IMR-90 (cell line): ENCODE results near the gene TTC39A. TPM values are rescaled to one million over a fixed set of nuclear protein-coding genes. Genes with fewer than 3 reads are reported as not detected.

Source experiments
- ATAC-seq: fragments of 200-7000 bp; cut with Tn5 transposase; 2 replicates; pipeline ENCODE4 v1.9.1; 2020; ENCODE audit warnings: low read depth, mild to moderate bottlenecking, moderate library complexity
- BruUV-seq: library from RNA; stranded (reverse); fragments of 400-500 nt; replicated peaks from 2 replicates; lab custom pipeline; 2021; lab: Mats Ljungman, UMichigan
- CTCF ChIA-PET: fragments of 300-600 bp; formaldehyde crosslinking; extraction: SDS; loops from one replicate; lab custom pipeline; 2021; ENCODE audit warnings: antibody characterized with exemption; lab: Yijun Ruan, JAX
- POLR2A ChIA-PET: fragments of 300-600 bp; sonication (Branson Sonifier 250); formaldehyde crosslinking; loops from one replicate; lab custom pipeline; 2022; ENCODE audit warnings: antibody characterized with exemption; ENCODE audit not compliant: unreplicated experiment; lab: Charles Lee
- DNase-seq: peaks from one replicate; pipeline ENCODE4 v3.0.0; 2013
- H2AFZ ChIP-seq: replicated peaks from 2 replicates; pipeline ENCODE3; 2013; ENCODE audit warnings: low read length, mild to moderate bottlenecking; ENCODE audit not compliant: poor library complexity
- H2AK5ac ChIP-seq: 2 replicates; pipeline ENCODE4 v1.6.1; 2013; ENCODE audit warnings: low read depth, low read length, inconsistent platforms
- H2AK9ac ChIP-seq: replicated peaks from 2 replicates; pipeline ENCODE3; 2013; ENCODE audit warnings: mild to moderate bottlenecking, low read depth, low read length, moderate library complexity; ENCODE audit not compliant: poor library complexity
- H2BK120ac ChIP-seq: 2 replicates; pipeline ENCODE4 v1.6.1; 2013; ENCODE audit warnings: low read depth, low read length, inconsistent platforms
- H2BK15ac ChIP-seq: 3 replicates; pipeline ENCODE4 v1.6.1; 2013; ENCODE audit warnings: low read depth, low read length, inconsistent platforms
- H2BK20ac ChIP-seq: 2 replicates; pipeline ENCODE4 v1.6.1; 2013; ENCODE audit warnings: low read depth, mild to moderate bottlenecking, inconsistent platforms, low read length, moderate library complexity
- H2BK5ac ChIP-seq: 2 replicates; pipeline ENCODE4 v1.6.1; 2013; ENCODE audit warnings: mild to moderate bottlenecking, low read depth, low read length, inconsistent platforms; ENCODE audit not compliant: poor library complexity, severe bottlenecking
- H3K14ac ChIP-seq: replicated peaks from 2 replicates; pipeline ENCODE4 v1.6.1; 2013; ENCODE audit warnings: low read depth, low read length, inconsistent platforms
- H3K18ac ChIP-seq: 2 replicates; pipeline ENCODE4 v1.6.1; 2013; ENCODE audit warnings: low read depth, low read length, control low read depth
- H3K23ac ChIP-seq: 2 replicates; pipeline ENCODE4 v1.6.1; 2013; ENCODE audit warnings: low read depth, low read length, inconsistent platforms
- H3K27ac ChIP-seq: 2 replicates; pipeline ENCODE4 v1.5.1; 2013; ENCODE audit warnings: mild to moderate bottlenecking, control low read depth, low read length; ENCODE audit not compliant: insufficient read depth
- H3K27me3 ChIP-seq: 2 replicates; pipeline ENCODE4 v1.6.1; 2013; ENCODE audit warnings: low read length; ENCODE audit not compliant: control insufficient read depth, insufficient read depth
- H3K36me3 ChIP-seq: 2 replicates; pipeline ENCODE4 v1.6.1; 2013; ENCODE audit warnings: low read length, mixed read lengths; ENCODE audit not compliant: control insufficient read depth, insufficient read depth
- H3K4ac ChIP-seq: 2 replicates; pipeline ENCODE4 v1.6.1; 2013; ENCODE audit warnings: low read depth, low read length, inconsistent platforms
- H3K4me1 ChIP-seq: 2 replicates; pipeline ENCODE4 v1.6.1; 2013; ENCODE audit warnings: low read length, mixed read lengths; ENCODE audit not compliant: control insufficient read depth, insufficient read depth
- H3K4me2 ChIP-seq: 2 replicates; pipeline ENCODE4 v1.6.1; 2013; ENCODE audit warnings: low read depth, mild to moderate bottlenecking, control low read depth, low read length, moderate library complexity
- H3K4me3 ChIP-seq: 2 replicates; pipeline ENCODE4 v1.5.1; 2013; ENCODE audit warnings: low read depth, mild to moderate bottlenecking, control low read depth, low read length, moderate library complexity; ENCODE audit not compliant: insufficient read depth
- H3K56ac ChIP-seq: 2 replicates; pipeline ENCODE4 v1.6.1; 2013; ENCODE audit warnings: low read length, inconsistent platforms; ENCODE audit not compliant: insufficient read depth; ENCODE audit errors: extremely low read depth
- H3K79me1 ChIP-seq, 2 experiments: 2 replicates each; pipeline ENCODE4 v1.6.1; 2013; ENCODE audit warnings: low read length in 2 of 2, inconsistent platforms in 1 of 2, low read depth in 1 of 2
- H3K9ac ChIP-seq: 2 replicates; pipeline ENCODE4 v1.6.1; 2013; ENCODE audit warnings: low read depth, low read length, control low read depth
- H3K9me1 ChIP-seq: 2 replicates; pipeline ENCODE4 v1.6.1; 2013; ENCODE audit warnings: low read length, inconsistent platforms; ENCODE audit not compliant: insufficient read depth
- H3K9me3 ChIP-seq: 2 replicates; pipeline ENCODE4 v1.6.1; 2013; ENCODE audit warnings: low read length; ENCODE audit not compliant: control insufficient read depth, insufficient read depth
- H4K20me1 ChIP-seq: 2 replicates; pipeline ENCODE4 v1.6.1; 2013; ENCODE audit warnings: low read length, inconsistent platforms; ENCODE audit not compliant: insufficient read depth
- H4K5ac ChIP-seq: 2 replicates; pipeline ENCODE4 v1.6.1; 2013; ENCODE audit warnings: mild to moderate bottlenecking, low read depth, low read length, control low read depth
- H4K8ac ChIP-seq, 2 experiments: 2 replicates each; pipeline ENCODE4 v1.6.1; 2013; ENCODE audit warnings: low read depth in 2 of 2, low read length in 2 of 2, control low read depth in 1 of 2, inconsistent platforms in 1 of 2
- H4K91ac ChIP-seq: 2 replicates; pipeline ENCODE4 v1.6.1; 2013; ENCODE audit warnings: low read depth, low read length, inconsistent platforms; ENCODE audit not compliant: insufficient read depth
- BHLHE40 ChIP-seq: fragments of 150-350 bp; IDR thresholded peaks from 2 replicates; pipeline ENCODE4 v1.6.1; 2016; ENCODE audit warnings: mild to moderate bottlenecking, low read depth, low read length
- CHD1 ChIP-seq: IDR thresholded peaks from 2 replicates; pipeline ENCODE4 v1.6.1; 2012; ENCODE audit warnings: low read depth, low read length, improper control_type of control experiment
- FOS ChIP-seq: fragments of 150-350 bp; IDR thresholded peaks from 2 replicates; pipeline ENCODE4 v1.6.1; 2016; ENCODE audit warnings: low read depth, low read length
- MAFK ChIP-seq: IDR thresholded peaks from 2 replicates; pipeline ENCODE4 v1.6.1; 2012; ENCODE audit warnings: low read depth, low read length, improper control_type of control experiment
- MAZ ChIP-seq: IDR thresholded peaks from 2 replicates; pipeline ENCODE4 v1.6.1; 2012; ENCODE audit warnings: low read depth, mild to moderate bottlenecking, low read length, improper control_type of control experiment, moderate library complexity, borderline replicate concordance
- MXI1 ChIP-seq: IDR thresholded peaks from 2 replicates; pipeline ENCODE4 v1.6.1; 2012; ENCODE audit warnings: low read depth, mild to moderate bottlenecking, low read length, moderate library complexity, borderline replicate concordance
- NFE2L2 ChIP-seq: fragments of 150-350 bp; IDR thresholded peaks from 2 replicates; pipeline ENCODE4 v1.6.1; 2016; ENCODE audit warnings: low read depth, mild to moderate bottlenecking, low read length
- POLR2A ChIP-seq: IDR thresholded peaks from 2 replicates; pipeline ENCODE4 v1.6.1; 2012; ENCODE audit warnings: mild to moderate bottlenecking, low read depth, low read length
- RAD21 ChIP-seq: IDR thresholded peaks from 2 replicates; pipeline ENCODE4 v1.6.1; 2012; ENCODE audit warnings: low read length, improper control_type of control experiment
- RCOR1 ChIP-seq: IDR thresholded peaks from 2 replicates; pipeline ENCODE4 v1.6.1; 2012; ENCODE audit warnings: mild to moderate bottlenecking, low read length, improper control_type of control experiment; ENCODE audit not compliant: insufficient replicate concordance
- RFX5 ChIP-seq: IDR thresholded peaks from 2 replicates; pipeline ENCODE4 v1.8.0; 2012; ENCODE audit warnings: low read depth, mild to moderate bottlenecking, low read length, moderate library complexity
- SMC3 ChIP-seq: fragments of 150-350 bp; IDR thresholded peaks from 2 replicates; pipeline ENCODE4 v1.6.1; 2016; ENCODE audit warnings: low read depth, mild to moderate bottlenecking, antibody characterized with exemption, low read length, moderate library complexity
- dilution Hi-C: fragments of 300-500 bp; cut with HindIII; formaldehyde crosslinking; loops from one replicate; pipeline ENCODE4 v1.14.3; 2018; ENCODE audit warnings: low sequenced_read_pairs; ENCODE audit not compliant: unreplicated experiment
- in situ Hi-C: fragments of 300-500 bp; cut with MboI; formaldehyde crosslinking; loops from 3 replicates; pipeline ENCODE4 v1.14.3; 2019; ENCODE audit warnings: low sequenced_read_pairs, inconsistent platforms, mixed read lengths
- intact Hi-C: fragments of 100-400 bp; cut with micrococcal nuclease; formaldehyde crosslinking; loops from 2 replicates; pipeline ENCODE4 v1.10.0; 2022
- polyA plus RNA-seq, 3 experiments: library from polyadenylated mRNA; depleted of rRNA; stranded (reverse); fragments of >200 nt; gene quantifications; 2 replicates each; pipeline ENCODE4 v1.2.3, GENCODE V29; 2012; ENCODE audit warnings: low replicate concordance in 1 of 3
- total RNA-seq: library from RNA; depleted of rRNA; stranded (reverse); fragments of >200 nt; gene quantifications from 2 replicates; pipeline ENCODE4 v1.2.3, GENCODE V29; 2012
- TF ChIP-seq, protein P1 (sequence below): fragments of 150-350 bp; IDR thresholded peaks from 2 replicates; pipeline ENCODE4 v1.6.1; 2016; ENCODE audit warnings: low read depth, mild to moderate bottlenecking, low read length, moderate library complexity, borderline replicate concordance

Gene TTC39A
- total and polyA plus RNA-seq, 2 of the 4 experiments (the other 2 are of a cell fraction), result 0.62 to 0.72 TPM

DNA sequence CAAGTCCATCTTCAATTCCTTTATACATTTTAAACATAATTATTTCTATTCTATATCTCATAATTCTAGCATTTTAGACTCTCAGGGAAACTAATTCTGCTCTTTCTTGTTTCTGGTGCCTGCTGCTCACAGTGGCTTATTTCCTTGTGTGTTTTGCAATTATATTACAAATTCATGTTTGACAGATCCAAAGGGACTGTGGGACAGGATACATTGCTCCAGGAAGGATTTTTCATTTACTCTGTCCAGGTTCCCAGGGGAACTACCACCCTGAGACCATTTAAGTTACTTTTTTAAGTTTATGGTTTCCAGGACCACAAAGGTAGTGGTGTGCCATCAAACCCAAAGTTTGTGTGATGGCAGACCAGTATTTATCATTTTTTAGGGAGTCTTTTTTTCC, 6.6 kb downstream of the TTC39A start:
- Histone ChIP-seq H2BK15ac (no peak overlapping the region), H3K27ac (no peak overlapping the region), H2AFZ (no peak overlapping the region), H4K20me1 (no peaks in the 10 kb centered on the region), H4K8ac (no peak overlapping the region), H3K4me3 (no peak overlapping the region), H3K9me3 (no peaks in the 10 kb centered on the region; the same call in 1 of the 2 replicates), H2AK9ac (no peak overlapping the region), H3K36me3 (no peaks in the 10 kb centered on the region), H4K91ac (no peak overlapping the region), H3K23ac (no peak overlapping the region), H2AK5ac (no peak overlapping the region), H3K27me3 (peaks cover 4% of the 10 kb centered on the region; the same call in 1 of the 2 replicates), H2BK5ac (no peak overlapping the region), H3K14ac (no peak overlapping the region), H3K9ac (no peak overlapping the region), H3K18ac (no peak overlapping the region), H4K5ac (no peak overlapping the region), H2BK120ac (no peak overlapping the region), H3K79me1 (no peaks in the 10 kb centered on the region), H3K4me1 (peaks cover 1% of the 10 kb centered on the region), H3K4me2 (no peak overlapping the region), H3K9me1 (no peaks in the 10 kb centered on the region), H3K4ac (no peak overlapping the region), H3K56ac (no peak overlapping the region), H2BK20ac (no peak overlapping the region)
- dilution Hi-C loops, result no loop called here
- ChIA-PET CTCF (no interaction called here), POLR2A (no interaction called here)
- intact Hi-C loops, result no loop called here
- TF ChIP-seq, protein P1, sequence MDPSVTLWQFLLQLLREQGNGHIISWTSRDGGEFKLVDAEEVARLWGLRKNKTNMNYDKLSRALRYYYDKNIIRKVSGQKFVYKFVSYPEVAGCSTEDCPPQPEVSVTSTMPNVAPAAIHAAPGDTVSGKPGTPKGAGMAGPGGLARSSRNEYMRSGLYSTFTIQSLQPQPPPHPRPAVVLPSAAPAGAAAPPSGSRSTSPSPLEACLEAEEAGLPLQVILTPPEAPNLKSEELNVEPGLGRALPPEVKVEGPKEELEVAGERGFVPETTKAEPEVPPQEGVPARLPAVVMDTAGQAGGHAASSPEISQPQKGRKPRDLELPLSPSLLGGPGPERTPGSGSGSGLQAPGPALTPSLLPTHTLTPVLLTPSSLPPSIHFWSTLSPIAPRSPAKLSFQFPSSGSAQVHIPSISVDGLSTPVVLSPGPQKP, result no peak
- TF ChIP-seq MAFK, result no peak
- TF ChIP-seq BHLHE40, result no peak
- TF ChIP-seq FOS, result no peak
- no peak for TF ChIP-seq CHD1
- no peak for TF ChIP-seq RAD21
- no peak for TF ChIP-seq SMC3
- TF ChIP-seq NFE2L2, result no peak
- no peak for TF ChIP-seq POLR2A
- no peak for TF ChIP-seq MXI1
- TF ChIP-seq MAZ, result no peak
- no peak for TF ChIP-seq RFX5
- no peak for TF ChIP-seq RCOR1
- BruUV-seq, result no TSS peak
- ATAC-seq (no peak), DNase-seq (no peak)
- in situ Hi-C loops, result no loop called here
